Glutamatergic neuron (in vitro differentiated cells): Measurements from ENCODE around the gene THAP8. TPM values are rescaled to one million over a fixed set of nuclear protein-coding genes. Genes with fewer than 3 reads are reported as not detected.

Experiments used
- DNase-seq: peaks from one replicate; pipeline ENCODE4 v3.0.0; 2022
- H3K27ac Mint-ChIP-seq: one replicate; pipeline ENCODE4 v1.8.0; 2020; ENCODE audit warnings: mild to moderate bottlenecking, mixed read lengths, inconsistent platforms; ENCODE audit not compliant: unreplicated experiment
- H3K27me3 Mint-ChIP-seq: one replicate; pipeline ENCODE4 v1.8.0; 2020; ENCODE audit warnings: mild to moderate bottlenecking, moderate library complexity, mixed read lengths, inconsistent platforms; ENCODE audit not compliant: unreplicated experiment
- H3K36me3 Mint-ChIP-seq: one replicate; pipeline ENCODE4 v1.8.0; 2020; ENCODE audit warnings: mild to moderate bottlenecking, mixed read lengths, inconsistent platforms; ENCODE audit not compliant: unreplicated experiment
- H3K4me1 Mint-ChIP-seq: one replicate; pipeline ENCODE4 v1.8.0; 2020; ENCODE audit warnings: mild to moderate bottlenecking, low read depth, mixed read lengths, inconsistent platforms; ENCODE audit not compliant: unreplicated experiment
- H3K4me3 Mint-ChIP-seq: one replicate; pipeline ENCODE4 v1.8.0; 2020; ENCODE audit warnings: mild to moderate bottlenecking, mixed read lengths, inconsistent platforms; ENCODE audit not compliant: unreplicated experiment
- H3K9me3 Mint-ChIP-seq: one replicate; pipeline ENCODE4 v1.8.0; 2020; ENCODE audit warnings: mild to moderate bottlenecking, moderate library complexity, mixed read lengths, inconsistent platforms; ENCODE audit not compliant: unreplicated experiment
- total RNA-seq: library from RNA; stranded (reverse); fragmentation: NEBNext Ultra II Directional; extraction: Animal tissue kit (Norgen Biotek cat#: 25700); gene quantifications from one replicate; pipeline ENCODE4 v1.2.1, GENCODE V29; 2021; ENCODE audit not compliant: unreplicated experiment
- TF ChIP-seq, protein P1 (sequence below): fragments of 200-600 bp; sonication (generic); IDR thresholded peaks from one replicate; pipeline ENCODE4 v1.5.0; 2021; ENCODE audit not compliant: partially characterized antibody, unreplicated experiment

The THAP8 gene
- total RNA-seq, 1 donor from 2014 or later, result 10.1 TPM

DNA sequence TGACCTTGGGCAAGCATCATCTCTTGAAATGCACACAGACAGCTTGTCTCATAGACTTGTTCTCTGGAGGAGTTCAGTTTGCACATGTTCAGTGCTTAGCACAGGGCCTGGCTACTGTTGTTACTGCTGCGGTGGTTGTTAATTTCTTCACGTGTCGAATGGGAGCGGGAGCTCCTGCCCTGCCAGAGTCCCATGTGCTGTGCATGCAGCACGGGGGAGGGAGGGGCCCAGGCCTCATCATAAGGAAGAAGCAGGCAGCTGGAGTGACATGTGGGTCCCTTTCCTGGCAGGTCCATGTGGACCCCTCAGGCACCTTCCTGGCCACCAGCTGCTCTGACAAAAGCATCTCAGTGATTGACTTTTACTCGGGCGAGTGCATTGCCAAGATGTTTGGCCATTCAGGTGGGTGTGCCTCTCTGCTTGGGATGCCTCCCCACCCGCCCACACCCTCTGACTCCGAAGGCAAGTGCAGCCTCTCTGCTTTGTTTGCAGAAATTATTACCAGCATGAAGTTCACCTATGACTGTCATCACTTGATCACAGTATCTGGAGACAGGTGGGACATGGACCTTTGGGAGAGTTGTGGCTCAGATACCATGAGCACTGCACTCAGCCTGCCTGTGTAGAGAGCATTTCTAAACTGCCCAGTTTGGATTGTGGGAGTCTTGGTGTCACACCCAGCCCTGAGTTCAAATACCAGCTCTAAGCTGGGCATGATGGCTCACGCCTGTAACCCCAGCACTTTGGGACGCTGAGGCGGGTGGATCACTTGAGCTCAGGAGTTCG is 37.0 kb upstream of the THAP8 start:
- Mint-ChIP-seq H3K36me3 (no peaks in the 10 kb centered on the region), H3K4me1 (peaks cover 3% of the 10 kb centered on the region), H3K27ac (peak overlapping the region; percentile 38), H3K4me3 (no peak overlapping the region), H3K27me3 (no peaks in the 10 kb centered on the region), H3K9me3 (no peaks in the 10 kb centered on the region)
- DNase-seq, result peak; percentile 35
- TF ChIP-seq, protein P1, sequence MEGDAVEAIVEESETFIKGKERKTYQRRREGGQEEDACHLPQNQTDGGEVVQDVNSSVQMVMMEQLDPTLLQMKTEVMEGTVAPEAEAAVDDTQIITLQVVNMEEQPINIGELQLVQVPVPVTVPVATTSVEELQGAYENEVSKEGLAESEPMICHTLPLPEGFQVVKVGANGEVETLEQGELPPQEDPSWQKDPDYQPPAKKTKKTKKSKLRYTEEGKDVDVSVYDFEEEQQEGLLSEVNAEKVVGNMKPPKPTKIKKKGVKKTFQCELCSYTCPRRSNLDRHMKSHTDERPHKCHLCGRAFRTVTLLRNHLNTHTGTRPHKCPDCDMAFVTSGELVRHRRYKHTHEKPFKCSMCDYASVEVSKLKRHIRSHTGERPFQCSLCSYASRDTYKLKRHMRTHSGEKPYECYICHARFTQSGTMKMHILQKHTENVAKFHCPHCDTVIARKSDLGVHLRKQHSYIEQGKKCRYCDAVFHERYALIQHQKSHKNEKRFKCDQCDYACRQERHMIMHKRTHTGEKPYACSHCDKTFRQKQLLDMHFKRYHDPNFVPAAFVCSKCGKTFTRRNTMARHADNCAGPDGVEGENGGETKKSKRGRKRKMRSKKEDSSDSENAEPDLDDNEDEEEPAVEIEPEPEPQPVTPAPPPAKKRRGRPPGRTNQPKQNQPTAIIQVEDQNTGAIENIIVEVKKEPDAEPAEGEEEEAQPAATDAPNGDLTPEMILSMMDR, result no peak

DNA sequence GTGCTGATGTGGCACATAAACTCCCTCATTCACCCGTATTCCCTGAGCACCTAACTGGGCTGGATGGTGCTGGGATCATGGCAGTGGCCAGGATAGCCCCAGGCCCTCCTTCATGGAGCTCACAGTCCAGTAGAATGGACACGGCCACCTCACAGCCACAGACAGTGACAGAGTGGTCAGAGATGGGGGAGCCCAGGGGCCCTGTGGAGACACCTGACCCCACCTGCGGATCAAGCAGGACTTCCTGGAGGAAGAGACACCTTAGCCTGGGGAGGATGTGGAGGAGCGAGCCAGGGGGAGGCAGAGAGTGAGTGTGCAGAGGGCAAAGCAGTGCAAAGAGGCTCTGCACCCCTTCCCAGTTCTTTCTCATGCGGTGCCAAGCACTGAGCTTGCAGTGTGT is 35.8 kb upstream of the THAP8 start:
- H3K36me3 Mint-ChIP-seq, result no peaks in the 10 kb centered on the region
- peaks cover 3% of the 10 kb centered on the region for H3K4me1 Mint-ChIP-seq
- no peak for DNase-seq
- TF ChIP-seq, protein P1, result no peak
- no peaks in the 10 kb centered on the region for H3K27me3 Mint-ChIP-seq
- H3K4me3 Mint-ChIP-seq, result no peak overlapping the region
- H3K9me3 Mint-ChIP-seq, result no peaks in the 10 kb centered on the region
- no peak overlapping the region for H3K27ac Mint-ChIP-seq

DNA sequence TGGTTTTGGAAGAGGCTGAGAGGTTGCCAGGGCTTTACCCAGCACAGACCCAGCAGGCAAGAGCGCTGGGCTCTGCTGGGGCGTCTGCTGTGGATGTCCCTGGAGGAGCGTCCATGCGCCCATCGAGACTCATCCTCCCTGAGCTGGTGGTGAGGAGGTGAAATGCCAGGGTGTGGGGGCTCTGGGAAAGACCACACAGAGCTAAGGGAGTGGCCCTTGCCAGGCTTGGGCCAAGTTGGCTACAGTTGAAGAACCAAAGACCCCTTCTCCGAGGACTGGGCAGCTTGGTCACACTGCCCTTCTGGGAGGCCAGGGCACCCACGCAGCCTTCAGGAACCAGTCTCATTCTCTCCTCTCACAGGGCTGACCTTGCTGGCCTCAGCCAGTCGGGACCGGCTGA is 32.2 kb upstream of the THAP8 start:
- no peak overlapping the region for H3K4me3 Mint-ChIP-seq
- peaks cover 2% of the 10 kb centered on the region for H3K27me3 Mint-ChIP-seq
- H3K4me1 Mint-ChIP-seq, result peaks cover 6% of the 10 kb centered on the region
- TF ChIP-seq, protein P1, result no peak
- H3K36me3 Mint-ChIP-seq, result peaks cover 5% of the 10 kb centered on the region
- no peak for DNase-seq
- H3K9me3 Mint-ChIP-seq, result no peaks in the 10 kb centered on the region
- no peak overlapping the region for H3K27ac Mint-ChIP-seq

DNA sequence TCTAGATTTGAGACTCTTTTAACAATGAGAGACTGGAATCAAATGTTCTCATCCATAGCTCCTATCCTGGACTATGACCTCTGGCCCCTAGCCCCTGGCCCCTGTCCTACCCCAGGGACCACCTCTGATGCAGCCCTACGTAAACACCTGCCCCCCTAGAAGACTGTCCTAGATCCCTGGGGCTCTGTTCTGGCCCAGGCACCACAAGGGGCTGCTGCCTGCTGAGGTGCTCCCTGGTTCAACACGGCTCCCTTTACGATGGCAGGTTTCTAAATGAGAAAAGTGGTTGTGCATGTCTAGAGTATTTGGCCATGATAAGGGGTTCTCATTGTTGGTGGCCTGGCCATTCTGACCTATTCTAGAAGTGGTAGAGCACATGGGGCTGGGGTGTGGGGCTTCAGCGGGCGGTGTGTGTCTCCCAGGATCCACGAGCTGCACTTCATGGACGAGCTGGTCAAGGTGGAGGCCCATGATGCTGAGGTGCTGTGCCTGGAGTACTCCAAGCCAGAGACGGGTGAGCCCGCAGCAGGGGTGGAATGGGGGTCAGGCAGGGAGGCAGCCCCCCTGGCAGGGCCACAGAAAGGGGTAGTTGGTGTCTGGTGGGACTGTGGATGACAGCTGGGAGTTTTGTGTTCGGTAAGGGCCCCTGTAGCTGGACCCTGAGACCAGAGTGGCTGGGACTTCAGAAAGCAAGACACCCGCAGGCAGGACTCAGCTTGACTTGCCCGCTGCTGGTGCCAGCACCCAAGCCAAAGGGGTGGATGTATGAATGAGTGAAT is 30.3 kb upstream of the THAP8 start:
- peaks cover 3% of the 10 kb centered on the region for H3K4me1 Mint-ChIP-seq
- no peaks in the 10 kb centered on the region for H3K9me3 Mint-ChIP-seq
- H3K4me3 Mint-ChIP-seq, result no peak overlapping the region
- TF ChIP-seq, protein P1, result no peak
- peaks cover 2% of the 10 kb centered on the region for H3K27me3 Mint-ChIP-seq
- DNase-seq, result no peak
- no peak overlapping the region for H3K27ac Mint-ChIP-seq
- peaks cover 5% of the 10 kb centered on the region for H3K36me3 Mint-ChIP-seq

DNA sequence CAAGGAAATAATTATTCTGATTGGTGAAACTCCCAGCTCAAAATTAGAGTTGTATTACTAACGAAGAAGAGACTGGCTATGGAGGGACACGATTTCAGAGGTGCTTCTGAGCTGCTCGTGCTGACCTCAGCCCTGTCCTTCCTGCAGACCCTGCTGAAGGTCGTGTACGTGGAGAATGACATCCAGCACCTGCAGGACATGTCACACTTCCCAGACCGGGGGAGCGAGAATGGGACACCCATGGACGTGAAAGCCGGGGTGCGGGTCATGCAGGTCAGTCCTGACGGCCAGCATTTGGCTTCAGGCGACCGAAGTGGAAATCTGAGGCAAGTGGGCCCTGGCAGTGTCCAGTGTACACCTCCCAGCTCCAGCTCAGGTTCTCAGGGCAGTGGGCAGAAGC is 28.8 kb upstream of the THAP8 start:
- no peak overlapping the region for H3K27ac Mint-ChIP-seq
- peaks cover 2% of the 10 kb centered on the region for H3K27me3 Mint-ChIP-seq
- TF ChIP-seq, protein P1, result no peak
- no peak for DNase-seq
- H3K9me3 Mint-ChIP-seq, result no peaks in the 10 kb centered on the region
- H3K36me3 Mint-ChIP-seq, result peaks cover 5% of the 10 kb centered on the region
- peaks cover 3% of the 10 kb centered on the region for H3K4me1 Mint-ChIP-seq
- H3K4me3 Mint-ChIP-seq, result no peak overlapping the region
